GM18508 (cell line): ENCODE results near the gene TOP3B.

Source experiments
- ATAC-seq: cut with Tn5 transposase; IDR thresholded peaks from one replicate; pipeline ENCODE4 v1.9.1; 2021; ENCODE audit warnings: moderate number of reproducible peaks; ENCODE audit not compliant: insufficient read depth, unreplicated experiment

The TOP3B gene

GRCh38 chr22:21932347-21932746, 50.2 kb downstream of the TOP3B start:
- no peak for ATAC-seq

GRCh38 chr22:21931056-21931455, 51.5 kb downstream of the TOP3B start:
- no peak for ATAC-seq

GRCh38 chr22:21929253-21929652, 53.3 kb downstream of the TOP3B start:
- no peak for ATAC-seq

DNA sequence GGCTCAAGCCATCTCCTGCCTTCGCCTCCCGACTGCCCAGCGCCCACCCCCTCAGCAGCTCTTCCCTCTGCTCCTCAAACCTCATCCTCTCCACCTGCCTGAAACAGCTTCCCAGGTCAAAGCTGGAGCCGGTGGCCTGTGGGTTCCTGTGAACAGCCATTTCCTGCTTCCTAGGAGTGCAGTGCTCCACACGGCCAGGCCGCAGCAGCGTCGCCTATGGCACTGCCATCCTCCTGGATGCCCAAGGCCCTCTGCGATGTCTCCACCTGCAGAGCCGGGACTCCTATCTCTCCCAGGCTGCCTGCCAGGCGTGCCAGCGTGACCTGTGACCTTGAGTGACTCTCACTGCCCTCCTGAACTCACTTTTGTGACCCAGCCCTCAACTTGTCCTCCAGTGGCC, 54.5 kb downstream of the TOP3B start:
- no peak for ATAC-seq

DNA sequence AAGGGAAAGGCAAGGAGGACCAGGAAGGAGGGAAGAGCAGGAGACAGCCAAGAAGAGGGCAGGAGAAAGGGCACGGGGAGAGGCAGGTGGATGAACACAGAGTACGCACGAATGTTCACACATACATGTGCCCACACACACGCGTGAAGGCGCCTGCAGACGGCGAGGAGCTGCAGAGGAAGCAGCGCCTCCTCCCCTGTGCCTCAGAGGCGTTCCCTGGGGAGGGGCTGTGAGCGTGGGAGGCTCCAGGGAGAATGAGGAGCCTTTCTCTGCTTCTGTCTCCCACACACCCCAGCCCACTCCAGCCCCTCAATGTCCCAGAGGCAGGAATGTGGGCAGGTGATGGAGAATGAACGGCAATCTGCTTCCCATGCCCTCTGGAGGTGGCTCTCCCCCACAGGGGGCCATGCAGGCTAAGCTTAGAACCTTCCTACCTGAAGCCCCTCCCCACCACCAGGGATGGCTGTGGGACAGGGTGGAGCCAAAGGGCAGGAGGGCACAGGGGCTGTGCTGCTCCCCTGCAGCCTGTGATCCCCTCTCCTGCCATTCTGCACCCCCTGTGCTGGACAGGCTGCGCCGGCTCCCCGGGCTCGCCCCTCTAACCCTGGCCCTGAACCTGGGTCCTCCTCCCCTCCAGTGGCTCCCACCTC, 55.3 kb downstream of the TOP3B start:
- ATAC-seq = no peak

- ATAC-seq = no peak
Measured at GRCh38 chr22:21926728-21927127, 55.9 kb downstream of the TOP3B start.

DNA sequence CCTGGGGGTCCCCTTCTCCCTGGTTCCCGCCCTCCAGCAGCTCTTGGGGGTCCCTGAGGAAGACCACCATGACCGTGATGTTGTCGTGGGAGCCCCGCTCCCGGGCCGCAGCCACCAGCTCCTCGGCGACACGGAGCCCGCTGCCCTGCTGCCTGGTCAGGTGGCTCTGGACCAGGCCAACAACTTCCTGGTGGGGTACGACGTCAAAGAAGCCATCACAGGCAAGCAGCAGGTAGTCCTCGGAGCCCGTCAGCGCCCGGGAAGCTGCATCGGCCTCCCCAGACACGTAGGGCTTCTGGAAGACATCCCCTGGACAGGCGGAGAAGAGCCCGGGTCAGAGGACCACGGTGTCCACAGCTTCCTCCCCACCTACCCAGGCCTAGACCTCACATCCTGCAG, 59.4 kb downstream of the TOP3B start:
- ATAC-seq = no peak

- ATAC-seq = no peak
Measured at GRCh38 chr22:21922370-21923162, 60.0 kb downstream of the TOP3B start.

DNA sequence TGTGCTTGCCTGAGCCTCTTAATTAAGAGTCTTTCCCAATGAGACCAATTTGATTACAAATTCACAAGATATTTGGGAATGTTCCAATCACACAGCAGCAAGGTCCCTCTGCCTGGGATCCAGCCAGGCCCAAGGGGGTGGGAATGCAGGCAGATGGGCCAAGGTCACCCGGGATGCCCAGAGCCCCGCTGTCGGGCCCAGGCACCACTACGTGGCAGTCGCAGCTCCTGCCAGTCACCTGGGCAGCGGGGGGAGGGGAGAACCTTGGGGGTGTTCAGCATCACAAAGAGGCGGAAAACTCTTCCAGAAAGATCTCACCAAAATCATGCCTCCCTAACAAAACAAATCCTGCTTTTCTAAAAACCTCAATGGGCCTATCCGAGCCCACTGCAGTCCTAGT, 60.9 kb downstream of the TOP3B start:
- ATAC-seq = no peak

DNA sequence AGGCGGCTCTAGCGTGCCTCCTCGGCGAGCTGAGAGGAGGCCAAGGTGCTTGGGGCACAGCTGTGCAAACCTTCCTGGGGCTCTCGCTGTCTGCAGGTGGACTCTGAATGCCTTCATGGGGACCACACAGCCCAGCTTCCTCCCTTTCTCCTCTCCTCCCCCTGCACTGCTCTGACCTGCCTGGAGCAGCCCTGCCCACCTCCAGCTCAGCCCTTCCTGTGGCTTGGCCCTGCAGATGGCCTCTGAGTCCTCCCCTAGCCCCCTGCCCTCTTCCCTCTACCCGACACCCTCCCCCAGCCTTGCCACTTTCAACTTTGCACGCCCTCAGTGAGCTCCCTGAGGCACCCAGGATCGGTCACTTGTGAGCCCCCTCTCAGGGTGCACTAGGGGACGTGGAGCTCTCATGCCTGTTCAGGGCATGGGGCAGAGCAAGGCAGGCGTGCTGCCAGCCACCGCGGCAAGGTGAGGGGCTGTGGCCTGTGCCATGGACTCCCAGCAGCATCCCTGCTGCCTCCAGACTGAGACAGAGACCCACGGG, 61.3 kb downstream of the TOP3B start:
- ATAC-seq = no peak

GRCh38 chr22:21920341-21921183, 62.0 kb downstream of the TOP3B start:
- ATAC-seq = no peak

DNA sequence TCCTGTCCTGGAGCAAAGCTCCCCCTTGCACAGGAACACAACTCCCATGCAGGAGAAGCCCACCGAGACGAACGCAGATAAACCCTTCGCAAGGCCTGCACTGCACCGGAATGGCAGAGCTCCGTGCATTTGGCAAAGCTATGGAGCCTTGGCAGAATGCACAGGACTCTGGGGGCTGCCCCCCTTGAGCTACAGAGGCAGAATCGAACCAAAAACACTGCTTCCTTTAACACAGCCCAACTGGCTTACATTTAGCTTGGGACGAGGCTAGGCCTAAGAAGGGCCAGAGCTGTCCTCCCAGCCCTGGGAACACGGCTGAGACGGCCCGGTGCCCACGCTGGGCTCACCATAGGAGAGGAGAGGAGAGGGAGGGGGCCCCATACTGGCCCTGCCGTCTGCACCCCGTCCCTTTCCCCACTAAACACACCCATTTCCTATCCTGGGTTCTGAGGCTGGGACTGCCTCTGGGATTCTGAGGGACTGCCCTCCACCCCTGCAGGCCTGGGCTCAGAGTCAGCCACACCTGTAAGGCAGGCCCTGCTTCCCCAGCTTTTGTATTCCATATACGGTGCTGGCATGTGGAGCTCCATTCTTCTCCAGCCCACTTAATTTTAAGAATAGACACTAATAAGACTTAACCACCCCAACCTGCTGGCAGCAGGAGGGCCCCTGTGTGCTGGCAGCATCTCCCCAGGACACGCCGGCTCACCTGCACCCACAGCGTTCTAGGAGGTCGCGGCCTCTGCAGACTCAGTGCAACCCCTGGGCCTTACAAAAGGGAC, 62.9 kb downstream of the TOP3B start:
- ATAC-seq = no peak

DNA sequence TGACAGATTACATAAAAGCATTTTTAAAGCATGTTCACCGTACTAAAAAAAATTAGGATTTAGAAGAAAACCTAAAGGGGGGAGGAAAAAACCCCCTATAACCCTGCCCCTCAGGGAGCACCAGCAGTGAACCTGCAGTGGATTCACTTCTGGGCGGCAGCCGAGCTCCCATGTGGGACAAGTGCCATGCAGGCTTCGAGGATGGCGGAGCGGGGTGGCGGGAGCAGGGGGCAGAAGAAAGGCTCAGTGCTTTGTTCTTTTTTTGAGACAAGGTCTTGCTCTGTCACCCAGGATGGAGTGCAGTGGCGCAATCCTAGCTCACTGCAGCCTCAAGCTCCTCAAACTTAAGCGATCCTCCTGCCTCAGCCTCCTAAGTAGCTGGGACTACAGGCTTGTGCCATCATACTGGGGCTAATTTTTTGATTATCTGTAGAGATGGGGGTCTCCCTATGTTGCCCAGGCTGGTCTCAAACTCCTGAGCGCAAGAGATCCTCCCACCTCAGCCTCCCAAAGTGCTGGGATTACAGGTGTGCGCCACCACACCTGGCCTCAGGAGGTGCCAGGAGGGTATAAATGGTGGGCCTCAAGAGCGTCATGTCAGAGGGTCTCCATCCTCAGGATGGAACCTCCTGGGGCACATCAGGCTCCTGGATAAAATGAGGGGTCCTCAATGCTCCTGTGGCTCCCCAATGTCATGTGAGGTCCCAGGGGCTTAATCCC, 64.0 kb downstream of the TOP3B start:
- ATAC-seq = no peak

GRCh38 chr22:21917959-21918261, 64.7 kb downstream of the TOP3B start:
- ATAC-seq = no peak

- ATAC-seq = no peak
Measured at GRCh38 chr22:21917181-21917958, 65.2 kb downstream of the TOP3B start.

- ATAC-seq = no peak
Measured at GRCh38 chr22:21916309-21916918, 66.2 kb downstream of the TOP3B start.

GRCh38 chr22:21915624-21916308, 66.8 kb downstream of the TOP3B start:
- ATAC-seq = no peak
